SK-N-SH (cell line): ENCODE results near the gene PPP2R5C. TPM values are rescaled to one million over a fixed set of nuclear protein-coding genes. Genes with fewer than 3 reads are reported as not detected.

Experiments used
- CTCF ChIA-PET: fragments of 300-600, 350-600 bp; formaldehyde crosslinking; extraction: SDS; loops from one replicate; lab custom pipeline; 2021; lab: Yijun Ruan, JAX
- POLR2A ChIA-PET: fragments of 350-600 bp; sonication (Branson Sonifier 250); formaldehyde crosslinking; extraction: SDS; loops from one replicate; lab custom pipeline; 2020; ENCODE audit warnings: antibody characterized with exemption, inconsistent platforms; lab: Yijun Ruan, JAX
- DNase-seq: peaks from one replicate; pipeline ENCODE4 v3.0.0; 2012
- H2AFZ ChIP-seq: fragments of 200-600 bp; sonication (generic); 2 replicates; pipeline ENCODE4 v1.8.1; 2016; ENCODE audit warnings: antibody characterized with exemption, mild to moderate bottlenecking, low read depth
- H3F3A ChIP-seq: fragments of 200-600 bp; sonication (generic); replicated peaks from 2 replicates; pipeline ENCODE3; 2016; ENCODE audit warnings: antibody characterized with exemption, mild to moderate bottlenecking; ENCODE audit not compliant: insufficient read depth
- H3K27ac ChIP-seq, 2 experiments: fragments of 200-500 bp in 1 of 2; fragments of 200-600 bp in 1 of 2; sonication (Bioruptor generic) in 1 of 2; sonication (generic), shearing (Covaris generic) in 1 of 2; 2 replicates each; pipeline versions ENCODE4 v1.5.1 to v1.6.1; 2014 to 2016; ENCODE audit warnings: low read depth in 2 of 2, inconsistent platforms in 1 of 2, low read length in 1 of 2, mild to moderate bottlenecking in 1 of 2, mixed read lengths in 1 of 2
- H3K27me3 ChIP-seq: fragments of 200-600 bp; sonication (generic), shearing (Covaris generic); 2 replicates; pipeline ENCODE4 v1.6.1; 2016; ENCODE audit warnings: mixed run types; ENCODE audit not compliant: insufficient read depth
- H3K36me3 ChIP-seq, 2 experiments: fragments of 200-500 bp in 1 of 2; fragments of 200-600 bp in 1 of 2; sonication (Bioruptor generic) in 1 of 2; sonication (generic) in 1 of 2; replicated peaks in 1 of 2; 2 replicates each; pipeline versions ENCODE3 to v1.5.1; 2014 to 2016; ENCODE audit warnings: low read length in 1 of 2, mild to moderate bottlenecking in 1 of 2; ENCODE audit not compliant: insufficient read depth in 2 of 2, control insufficient read depth in 1 of 2
- H3K4me1 ChIP-seq, 2 experiments: fragments of 200-500 bp in 1 of 2; fragments of 200-600 bp in 1 of 2; sonication (Bioruptor generic) in 1 of 2; sonication (generic), shearing (Covaris generic) in 1 of 2; 2 replicates each; pipeline versions ENCODE4 v1.5.1 to v1.6.1; 2014 to 2016; ENCODE audit warnings: low read depth in 1 of 2, low read length in 1 of 2, mixed run types in 1 of 2; ENCODE audit not compliant: insufficient read depth in 2 of 2, control insufficient read depth in 1 of 2
- H3K4me2 ChIP-seq: fragments of 200-600 bp; sonication (generic), shearing (Covaris generic); 2 replicates; pipeline ENCODE4 v1.6.1; 2017; ENCODE audit warnings: mixed run types
- H3K4me3 ChIP-seq, 2 experiments: fragments of 200-500 bp in 1 of 2; fragments of 200-600 bp in 1 of 2; sonication (Bioruptor generic) in 1 of 2; sonication (generic), shearing (Covaris generic) in 1 of 2; 2 replicates each; pipeline versions ENCODE4 v1.5.1 to v1.8.1; 2014 to 2016; ENCODE audit warnings: low read depth in 2 of 2, inconsistent platforms in 1 of 2, low read length in 1 of 2, mild to moderate bottlenecking in 1 of 2, mixed read lengths in 1 of 2, moderate library complexity in 1 of 2
- H3K79me2 ChIP-seq: fragments of 200-600 bp; sonication (generic); 2 replicates; pipeline ENCODE4 v1.8.1; 2017; ENCODE audit warnings: mild to moderate bottlenecking; ENCODE audit not compliant: insufficient read depth
- H3K9ac ChIP-seq: fragments of 200-600 bp; sonication (generic); 2 replicates; pipeline ENCODE4 v1.6.1; 2017; ENCODE audit warnings: mixed run types
- H3K9me2 ChIP-seq: fragments of 200-600 bp; sonication (generic); 2 replicates; pipeline ENCODE4 v1.6.1; 2017; ENCODE audit warnings: mixed run types
- H3K9me3 ChIP-seq: fragments of 200-600 bp; sonication (generic); 2 replicates; pipeline ENCODE4 v1.6.1; 2017; ENCODE audit warnings: mixed run types, mild to moderate bottlenecking, moderate library complexity
- H4K20me1 ChIP-seq: fragments of 200-600 bp; sonication (generic); 2 replicates; pipeline ENCODE4 v1.6.1; 2017; ENCODE audit warnings: mild to moderate bottlenecking, mixed run types; ENCODE audit not compliant: insufficient read depth
- EP300 ChIP-seq, 2 experiments: IDR thresholded peaks; 2 replicates each; pipeline versions ENCODE4 v1.4.0 to v1.6.1; 2012; ENCODE audit warnings: borderline replicate concordance in 1 of 2, low read depth in 1 of 2, low read length in 1 of 2
- GABPA ChIP-seq: IDR thresholded peaks from 2 replicates; pipeline ENCODE4 v1.4.0; 2012; ENCODE audit warnings: low read depth, mild to moderate bottlenecking
- RCOR1 ChIP-seq: fragments of 150-350 bp; IDR thresholded peaks from 2 replicates; pipeline ENCODE4 v1.6.1; 2017; ENCODE audit warnings: antibody characterized with exemption, low read length
- SMC3 ChIP-seq: IDR thresholded peaks from 2 replicates; pipeline ENCODE4 v1.6.1; 2012; ENCODE audit warnings: low read depth, low read length, improper control_type of control experiment
- TEAD4 ChIP-seq: IDR thresholded peaks from 2 replicates; pipeline ENCODE4 v1.4.0; 2012; ENCODE audit warnings: mild to moderate bottlenecking, borderline replicate concordance; ENCODE audit not compliant: insufficient read depth
- YY1 ChIP-seq: IDR thresholded peaks from 2 replicates; pipeline ENCODE4 v1.4.0; 2012; ENCODE audit warnings: low read depth, mild to moderate bottlenecking
- WGBS: methylation state at CpG from one replicate; pipeline ENCODE4 v1.1.6; 2017; ENCODE audit warnings: low lambda C conversion rate; 5-methylcytosine and 5-hydroxymethylcytosine counted together
- polyA plus RNA-seq, 3 experiments: library from polyadenylated mRNA; depleted of rRNA; stranded (reverse); fragments of >200 nt; gene quantifications; 2 replicates each; pipeline ENCODE4 v1.2.3, GENCODE V29; 2012
- TF ChIP-seq, protein P1 (sequence below): fragments of 150-350 bp; IDR thresholded peaks from 2 replicates; pipeline ENCODE4 v1.6.1; 2016; ENCODE audit warnings: mild to moderate bottlenecking, low read depth, low read length

Gene PPP2R5C
- polyA plus RNA-seq, 1 of the 3 experiments (the other 2 are of a cell fraction): 43.7 TPM

DNA sequence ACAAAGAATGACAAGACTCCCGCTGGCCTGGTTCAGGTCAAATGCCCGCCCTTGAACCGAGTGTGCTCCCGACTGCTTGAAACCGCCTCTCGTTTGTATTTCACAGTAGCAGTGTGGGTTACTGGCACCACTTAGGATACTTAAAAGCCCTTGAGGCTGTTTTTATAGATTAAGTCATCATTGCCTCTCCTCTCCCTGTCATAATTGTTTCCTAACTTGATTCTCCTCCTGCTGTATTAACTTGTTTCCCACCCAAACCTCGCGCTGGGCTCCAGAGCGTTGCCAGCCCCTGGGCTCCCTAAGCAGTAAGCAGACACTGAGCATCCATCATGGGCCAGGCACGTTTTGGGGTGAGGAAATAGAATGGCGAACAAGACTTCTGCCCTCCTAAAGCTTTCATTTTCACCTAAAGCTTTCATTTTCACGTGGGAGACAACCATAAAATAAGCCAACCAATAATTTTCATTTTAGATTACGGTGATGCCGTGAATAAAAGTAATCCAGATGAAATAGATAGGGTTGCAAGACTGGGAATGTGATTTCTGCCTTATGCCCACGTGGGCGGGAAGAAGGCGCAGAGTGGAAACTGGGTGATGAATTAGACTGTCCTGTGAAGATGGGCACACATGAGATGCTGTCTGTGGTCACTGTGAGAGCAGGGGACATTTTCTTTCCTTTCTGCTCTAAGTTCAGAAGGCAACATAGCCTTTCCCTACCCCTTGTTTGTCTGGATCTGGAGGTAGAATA lies 97.5 kb downstream of the PPP2R5C start:
- peak in 1 of 2 experiments; percentile 56; a peak in 1 of 4 replicates for TF ChIP-seq EP300 (IDR thresholded peaks at IDR 0.05; ENCODE audit: borderline replicate concordance in 1 of 2, low read depth in 1 of 2, low read length in 1 of 2)
- TF ChIP-seq, protein P1, sequence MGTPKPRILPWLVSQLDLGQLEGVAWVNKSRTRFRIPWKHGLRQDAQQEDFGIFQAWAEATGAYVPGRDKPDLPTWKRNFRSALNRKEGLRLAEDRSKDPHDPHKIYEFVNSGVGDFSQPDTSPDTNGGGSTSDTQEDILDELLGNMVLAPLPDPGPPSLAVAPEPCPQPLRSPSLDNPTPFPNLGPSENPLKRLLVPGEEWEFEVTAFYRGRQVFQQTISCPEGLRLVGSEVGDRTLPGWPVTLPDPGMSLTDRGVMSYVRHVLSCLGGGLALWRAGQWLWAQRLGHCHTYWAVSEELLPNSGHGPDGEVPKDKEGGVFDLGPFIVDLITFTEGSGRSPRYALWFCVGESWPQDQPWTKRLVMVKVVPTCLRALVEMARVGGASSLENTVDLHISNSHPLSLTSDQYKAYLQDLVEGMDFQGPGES: no peak
- no peak; the same call in 1 of the 2 replicates for TF ChIP-seq RCOR1
- TF ChIP-seq SMC3: no peak
- TF ChIP-seq GABPA: no peak
- peak overlapping the region in 1 of 2 experiments; percentile 93; a peak in 2 of 4 replicates for H3K27ac ChIP-seq

DNA sequence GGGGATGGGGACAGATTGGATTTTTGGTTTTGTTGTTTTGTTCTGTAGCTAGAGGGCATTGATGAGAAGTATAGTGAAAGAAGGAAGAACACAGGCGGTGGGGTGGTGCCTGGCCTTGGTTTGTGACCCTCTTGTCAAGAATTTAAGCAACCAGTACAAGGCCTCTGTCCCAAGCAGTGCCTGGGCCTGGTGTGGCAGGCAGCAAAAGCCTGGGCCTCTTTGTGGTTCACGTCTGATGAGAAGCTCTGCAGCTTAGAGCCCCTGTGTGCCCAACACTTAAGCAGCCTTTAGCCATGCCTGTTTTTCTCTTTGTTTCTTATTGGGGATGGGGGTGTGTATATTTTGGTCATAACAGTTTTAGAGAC lies 98.0 kb downstream of the PPP2R5C start:
- Histone ChIP-seq H3K9me2 (no peaks in the 10 kb centered on the region), H3K27me3 (no peaks in the 10 kb centered on the region), H3K9me3 (no peaks in the 10 kb centered on the region), H3K79me2 (peaks cover 76% of the 10 kb centered on the region), H3K4me3 (no peak overlapping the region), H3K4me1 (peaks cover 0 to 32% of the 10 kb centered on the region in 2 experiments; a peak in 2 of 4 replicates), H3K27ac (peak overlapping the region in 1 of 2 experiments; percentile 93; a peak in 3 of 4 replicates), H3K9ac (no peak overlapping the region), H3F3A (peaks cover 12% of the 10 kb centered on the region), H3K36me3 (peaks cover 16 to 40% of the 10 kb centered on the region in 2 experiments), H2AFZ (no peak overlapping the region), H3K4me2 (no peak overlapping the region), H4K20me1 (peaks cover 30% of the 10 kb centered on the region)
- ChIA-PET CTCF (interaction anchor here (1.6 kb wide), 1 partner anchor 89 kb away, joined by 6 read pairs; no protein-coding TSS in a partner anchor), POLR2A (no interaction called here)
- WGBS: 84% methylated on average over 1 of the region's 2 CpGs
- TF ChIP-seq YY1 (no peak), TEAD4 (no peak)
- TF ChIP-seq, protein P1: no peak
- DNase-seq: no peak

More for the DNA sequence above, 97.5 kb downstream of the PPP2R5C start:
- H3K79me2 ChIP-seq: peaks cover 79% of the 10 kb centered on the region
- H3K4me3 ChIP-seq: no peak overlapping the region
- peaks cover 0 to 37% of the 10 kb centered on the region in 2 experiments; a peak in 2 of 4 replicates for H3K4me1 ChIP-seq
- no peaks in the 10 kb centered on the region for H3K9me3 ChIP-seq
- H4K20me1 ChIP-seq: peaks cover 35% of the 10 kb centered on the region
- peaks cover 16 to 40% of the 10 kb centered on the region in 2 experiments for H3K36me3 ChIP-seq
- WGBS: 84% methylated on average over 17 of the region's 17 CpGs
- no peaks in the 10 kb centered on the region for H3K9me2 ChIP-seq
- H2AFZ ChIP-seq: no peak overlapping the region
- H3K27me3 ChIP-seq: no peaks in the 10 kb centered on the region
- POLR2A ChIA-PET: no interaction called here
- CTCF ChIA-PET: interaction anchor here (1.6 kb wide), 1 partner anchor 88 kb away, joined by 6 read pairs; no protein-coding TSS in a partner anchor
- H3F3A ChIP-seq: peaks cover 12% of the 10 kb centered on the region
- no peak overlapping the region for H3K9ac ChIP-seq
- no peak overlapping the region for H3K4me2 ChIP-seq
- peak; percentile 50 for DNase-seq
